ENCODE data around the gene SLC4A9.

The SLC4A9 gene

DNA sequence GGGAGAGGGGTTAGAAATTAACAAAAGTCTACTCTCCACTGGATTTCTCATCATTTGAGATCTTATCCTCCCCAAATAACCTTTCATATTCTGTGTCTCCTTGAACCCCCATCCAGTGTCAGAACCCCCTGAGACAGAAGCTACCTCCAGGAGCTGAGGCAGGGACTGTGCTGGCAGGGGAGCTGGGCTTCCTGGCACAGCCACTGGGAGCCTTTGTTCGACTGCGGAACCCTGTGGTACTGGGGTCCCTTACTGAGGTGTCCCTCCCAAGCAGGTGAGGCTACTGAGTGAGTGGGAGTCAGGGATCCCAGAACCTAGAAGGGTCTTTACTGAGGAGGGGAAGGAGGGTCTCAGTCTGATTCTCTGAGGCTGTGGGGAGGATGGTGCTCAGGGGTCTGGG lies 1.9 kb downstream of the SLC4A9 start:
- no peak for DNase-seq (ENCODE audit: low read depth)

DNA sequence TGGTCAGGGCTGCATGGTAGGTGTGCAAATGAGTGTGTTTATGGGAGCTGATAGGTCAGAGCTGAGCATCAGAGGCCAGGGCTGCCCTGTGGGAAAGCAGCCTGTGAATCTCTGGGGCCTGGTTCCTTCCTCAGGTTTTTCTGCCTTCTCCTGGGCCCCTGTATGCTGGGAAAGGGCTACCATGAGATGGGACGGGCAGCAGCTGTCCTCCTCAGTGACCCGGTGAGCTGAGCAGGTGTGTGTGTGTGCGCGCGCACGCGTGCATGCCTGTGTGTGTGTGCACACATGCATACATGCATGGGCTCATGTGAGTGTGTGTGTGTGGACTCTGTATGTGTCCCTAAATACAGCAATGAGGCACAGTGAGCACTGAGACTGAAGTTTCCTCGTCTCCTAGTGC lies 2.3 kb downstream of the SLC4A9 start:
- DNase-seq (ENCODE audit: low read depth) = no peak

- peak; percentile 34 for DNase-seq (ENCODE audit: low read depth)
Observed at GRCh38 chr5:140362875-140363630, 3.1 kb downstream of the SLC4A9 start.

DNA sequence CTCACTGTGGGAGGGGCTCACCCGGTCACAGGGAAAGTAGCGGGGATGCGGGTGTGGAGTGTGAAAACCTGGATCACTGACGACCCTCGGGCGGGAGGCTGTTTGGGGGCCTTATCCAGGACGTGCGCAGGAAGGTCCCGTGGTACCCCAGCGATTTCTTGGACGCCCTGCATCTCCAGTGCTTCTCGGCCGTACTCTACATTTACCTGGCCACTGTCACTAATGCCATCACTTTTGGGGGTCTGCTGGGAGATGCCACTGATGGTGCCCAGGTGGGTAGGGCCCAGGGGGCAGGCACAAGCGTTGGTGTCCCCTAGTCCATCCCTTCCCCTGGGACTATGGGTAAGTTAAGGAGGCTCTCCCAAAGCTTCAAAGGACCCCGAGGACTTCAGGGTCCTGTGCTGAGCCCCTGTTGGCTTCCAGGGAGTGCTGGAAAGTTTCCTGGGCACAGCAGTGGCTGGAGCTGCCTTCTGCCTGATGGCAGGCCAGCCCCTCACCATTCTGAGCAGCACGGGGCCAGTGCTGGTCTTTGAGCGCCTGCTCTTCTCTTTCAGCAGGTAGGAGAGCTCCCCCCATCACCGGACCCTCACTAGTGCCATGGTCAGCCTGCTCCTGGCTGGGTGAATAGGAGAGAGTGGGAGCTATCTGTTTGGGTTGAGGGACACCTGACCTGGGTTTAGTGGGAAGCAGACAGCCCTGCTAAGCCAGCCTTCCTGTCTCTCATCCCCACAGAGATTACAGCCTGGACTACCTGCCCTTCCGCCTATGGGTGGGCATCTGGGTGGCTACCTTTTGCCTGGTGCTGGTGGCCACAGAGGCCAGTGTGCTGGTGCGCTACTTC lies 3.9 kb downstream of the SLC4A9 start:
- DNase-seq (ENCODE audit: low read depth) = no peak

GRCh38 chr5:140364472-140364765 lies 4.4 kb downstream of the SLC4A9 start:
- no peak for DNase-seq (ENCODE audit: low read depth)

- no peak for DNase-seq (ENCODE audit: low read depth)
Observed at GRCh38 chr5:140365282-140365681, 5.3 kb downstream of the SLC4A9 start.

DNA sequence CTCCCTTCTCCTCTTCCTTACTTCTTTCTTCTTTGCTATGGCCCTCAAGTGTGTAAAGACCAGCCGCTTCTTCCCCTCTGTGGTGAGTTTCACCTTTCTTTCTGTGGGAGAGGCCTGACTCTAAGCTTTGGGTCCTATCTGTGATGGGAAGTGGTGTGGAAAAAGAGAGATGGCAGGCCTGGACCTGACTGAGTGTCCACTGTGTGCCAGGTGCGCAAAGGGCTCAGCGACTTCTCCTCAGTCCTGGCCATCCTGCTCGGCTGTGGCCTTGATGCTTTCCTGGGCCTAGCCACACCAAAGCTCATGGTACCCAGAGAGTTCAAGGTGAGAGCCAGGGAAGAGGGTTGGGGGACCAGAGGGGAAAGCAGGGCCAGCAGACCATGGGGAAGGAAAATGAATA lies 5.9 kb downstream of the SLC4A9 start:
- DNase-seq (ENCODE audit: low read depth) = no peak

GRCh38 chr5:140366589-140367255 lies 6.7 kb downstream of the SLC4A9 start:
- DNase-seq (ENCODE audit: low read depth) = no peak

DNA sequence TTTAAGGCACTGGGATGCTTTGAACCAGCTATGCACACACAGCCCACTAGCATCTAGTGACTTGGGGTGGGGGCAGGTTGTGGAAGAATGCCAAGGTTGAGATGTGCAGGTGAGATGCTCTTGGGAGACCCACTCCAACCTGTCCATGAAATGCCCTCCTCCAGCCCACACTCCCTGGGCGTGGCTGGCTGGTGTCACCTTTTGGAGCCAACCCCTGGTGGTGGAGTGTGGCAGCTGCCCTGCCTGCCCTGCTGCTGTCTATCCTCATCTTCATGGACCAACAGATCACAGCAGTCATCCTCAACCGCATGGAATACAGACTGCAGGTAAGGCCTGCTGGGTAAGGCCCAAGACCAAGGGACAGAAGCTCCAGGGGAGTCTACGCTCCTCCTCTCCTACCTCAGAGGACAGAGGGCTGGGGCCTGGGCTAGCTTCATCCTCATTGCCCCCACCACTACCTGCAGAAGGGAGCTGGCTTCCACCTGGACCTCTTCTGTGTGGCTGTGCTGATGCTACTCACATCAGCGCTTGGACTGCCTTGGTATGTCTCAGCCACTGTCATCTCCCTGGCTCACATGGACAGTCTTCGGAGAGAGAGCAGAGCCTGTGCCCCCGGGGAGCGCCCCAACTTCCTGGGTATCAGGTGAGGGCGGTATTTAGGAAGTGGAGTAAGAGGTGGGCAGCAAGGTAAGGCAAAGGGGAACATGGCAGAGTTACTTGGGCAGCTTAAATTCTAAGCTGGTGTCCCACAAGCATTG lies 7.4 kb downstream of the SLC4A9 start:
- no peak for DNase-seq (ENCODE audit: low read depth)

- DNase-seq (ENCODE audit: low read depth) = no peak
Observed at GRCh38 chr5:140371356-140372151, 11.6 kb downstream of the SLC4A9 start.

DNA sequence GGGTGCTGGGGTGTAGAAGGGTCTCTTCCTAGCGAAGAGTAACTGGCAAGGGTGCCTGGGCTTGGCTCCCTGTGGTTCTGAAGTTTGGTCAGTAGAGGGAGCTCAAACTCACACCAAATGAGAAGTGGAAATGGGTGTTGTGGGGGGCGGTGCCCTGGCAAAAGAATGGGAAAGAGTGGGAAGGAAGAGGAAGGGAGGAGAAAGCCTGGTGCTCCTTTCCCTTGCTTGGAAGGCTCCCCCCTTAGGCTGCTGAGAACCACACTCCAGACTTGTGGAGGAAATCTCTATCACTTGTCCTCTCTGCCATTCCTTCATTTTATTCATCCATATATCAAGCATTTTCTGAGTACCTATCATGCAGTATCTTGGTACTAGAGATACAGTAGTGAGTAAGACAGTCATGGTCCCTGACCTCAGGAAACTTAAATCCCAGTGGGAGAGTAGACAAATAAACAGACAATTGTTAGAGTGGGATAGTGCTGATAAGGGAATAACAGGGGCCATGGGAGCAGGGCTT lies 13.0 kb downstream of the SLC4A9 start:
- DNase-seq (ENCODE audit: low read depth) = peak; percentile 69

DNA sequence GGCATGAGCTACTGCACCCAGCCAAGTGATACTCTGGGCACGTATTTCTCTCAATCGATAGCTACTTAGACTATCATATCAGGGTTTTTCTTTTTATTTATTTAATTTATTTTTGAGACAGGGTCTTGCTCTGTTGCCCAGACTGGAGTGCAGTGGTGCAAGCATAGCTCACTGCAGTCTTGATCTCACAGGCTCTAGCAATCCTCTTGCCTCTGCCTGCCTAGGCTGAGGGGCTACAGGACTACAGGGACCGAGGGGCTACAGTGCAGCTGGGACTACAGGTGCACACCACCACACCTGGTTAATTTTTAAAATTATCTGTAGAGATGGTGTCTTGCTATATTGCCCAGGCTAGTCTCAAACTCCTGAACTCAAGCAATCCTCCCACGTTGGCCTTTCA lies 21.4 kb downstream of the SLC4A9 start:
- DNase-seq (ENCODE audit: low read depth) = no peak

DNA sequence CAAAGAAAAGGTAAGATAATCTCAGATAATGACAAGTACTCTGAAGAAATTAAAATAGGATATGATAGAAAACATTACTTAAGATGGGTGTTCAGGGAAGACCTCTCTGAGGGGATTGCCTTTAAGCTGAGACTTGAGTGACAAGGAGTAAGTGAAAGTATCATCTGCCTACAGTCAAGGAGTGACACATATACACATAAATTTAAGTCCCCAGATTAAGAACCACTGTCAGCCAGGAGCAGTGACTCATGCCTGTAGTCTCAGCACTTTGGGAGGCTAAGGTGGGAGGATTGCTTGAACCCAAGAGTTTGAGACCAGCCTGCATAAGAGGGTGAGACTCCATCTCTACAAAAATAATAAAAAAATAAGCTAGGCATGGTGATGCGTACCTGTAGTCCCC lies 22.0 kb downstream of the SLC4A9 start:
- no peak for DNase-seq (ENCODE audit: low read depth)

DNA sequence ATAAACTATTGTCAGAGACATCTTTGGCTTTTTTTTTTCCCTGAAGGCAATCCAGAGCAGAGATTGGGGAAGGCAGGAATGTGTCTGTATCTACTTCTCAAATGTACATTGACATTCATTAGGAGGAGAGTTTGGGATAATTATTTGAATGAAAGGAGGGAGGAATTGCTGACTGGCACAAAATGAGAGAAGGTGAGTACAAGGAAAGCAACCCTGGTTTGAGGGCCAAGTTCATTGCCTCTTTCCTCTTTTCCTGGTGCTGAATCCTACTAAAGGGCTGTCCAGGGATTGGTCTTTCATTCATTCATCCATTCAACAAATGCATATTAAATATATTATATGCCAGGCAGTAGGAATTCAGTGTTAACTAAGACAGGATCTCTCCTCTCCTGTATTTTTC lies 22.9 kb downstream of the SLC4A9 start:
- no peak for DNase-seq (ENCODE audit: low read depth)

DNA sequence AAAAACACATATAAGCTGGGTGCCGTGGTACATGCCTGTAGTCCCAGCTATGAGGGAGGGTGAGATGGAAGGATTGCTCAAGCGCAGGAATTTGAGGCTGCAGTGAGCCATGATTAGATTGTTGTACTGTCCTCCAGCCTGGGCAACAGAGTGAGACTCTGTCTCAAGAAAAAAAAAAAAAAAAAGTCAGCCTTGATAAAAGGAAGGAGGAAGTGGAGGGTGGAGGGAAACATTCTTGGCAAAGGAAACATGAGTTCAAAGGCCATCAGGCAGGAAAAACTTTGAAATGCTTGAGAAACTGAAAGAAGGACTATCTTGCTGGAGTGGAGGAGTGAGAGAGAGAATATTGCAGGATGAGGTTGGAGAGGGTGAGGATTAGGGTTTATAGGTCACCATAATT lies 23.3 kb downstream of the SLC4A9 start:
- DNase-seq (ENCODE audit: low read depth) = no peak

- DNase-seq (ENCODE audit: low read depth) = no peak
Observed at GRCh38 chr5:140388052-140388451, 28.1 kb downstream of the SLC4A9 start.

- DNase-seq (ENCODE audit: low read depth) = peak; percentile 87
Observed at GRCh38 chr5:140391312-140391711, 31.3 kb downstream of the SLC4A9 start.

GRCh38 chr5:140391732-140392131 lies 31.7 kb downstream of the SLC4A9 start:
- no peak for DNase-seq (ENCODE audit: low read depth)

GRCh38 chr5:140393738-140394137 lies 33.7 kb downstream of the SLC4A9 start:
- DNase-seq (ENCODE audit: low read depth) = no peak

DNA sequence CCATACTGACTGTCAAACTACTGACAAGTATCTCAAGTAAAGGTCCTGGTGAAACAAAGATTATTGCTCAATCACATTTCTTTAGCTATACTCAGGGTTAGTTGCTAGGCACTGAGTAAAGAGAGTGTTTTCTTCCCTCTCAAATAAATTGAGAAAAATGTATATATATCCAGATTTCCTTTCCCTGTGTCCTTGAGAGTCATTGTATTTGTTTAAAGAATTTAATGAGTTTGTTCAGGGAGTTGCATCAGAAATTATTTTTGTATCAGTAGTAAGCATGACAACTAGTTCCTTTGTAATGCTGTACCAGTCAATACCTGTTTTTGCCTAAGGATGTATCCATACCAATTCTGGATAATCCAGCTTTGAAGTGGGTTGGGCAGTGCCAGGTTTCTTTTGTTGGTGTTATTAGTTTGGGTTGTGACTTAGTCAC lies 38.4 kb downstream of the SLC4A9 start:
- DNase-seq (ENCODE audit: low read depth) = peak; percentile 45
